ENCODE measurements around the gene POLG. TPM values are rescaled to one million over a fixed set of nuclear protein-coding genes. Genes with fewer than 3 reads are reported as not detected.

POLG gene
- total and polyA plus RNA-seq, 2 of the 13 experiments (the other 11 are each of a cell fraction or from before 2014, with no cell fraction given) = 26.6 to 35.5 TPM

GRCh38 chr15:89325039-89325803 lies 9.4 kb downstream of the POLG start (continued):
- TF ChIP-seq CREBL2 (CRISPR knock-in tag; IDR thresholded peaks at IDR 0.05; ENCODE audit: borderline replicate concordance) (no peak), CAMTA2 (CRISPR knock-in tag; IDR thresholded peaks at IDR 0.05; ENCODE audit: borderline replicate concordance) (no peak), RBFOX2 (IDR thresholded peaks at IDR 0.05; ENCODE audit: low read depth, low read length) (peak; percentile 41; the same call in 1 of the 2 replicates), SNAPC4 (CRISPR knock-in tag; IDR thresholded peaks at IDR 0.05) (no peak)

GRCh38 chr15:89323825-89324224 lies 10.8 kb downstream of the POLG start:
- 97% methylated on average over 5 of the region's 6 CpGs for WGBS (ENCODE audit: low lambda C conversion rate)
- H3K36me3 ChIP-seq (replicated peaks in 1 of 2; ENCODE audit: control insufficient read depth in 1 of 2, insufficient read depth in 2 of 2, low read length in 2 of 2) = peaks cover 60 to 95% of the 10 kb centered on the region in 2 experiments
- in situ Hi-C loops (cut with HindIII; ENCODE audit: extremely low pct_ligation_motif_present, low pct_unique_long_range_greater_than_20kb) (no loop called here), intact Hi-C loops (cut with micrococcal nuclease; ENCODE audit: unreplicated experiment) (no loop called here)
- peaks cover 2% of the 10 kb centered on the region for H3K79me2 ChIP-seq (ENCODE audit: insufficient read depth, low read length)
- ATAC-seq (no peak), DNase-seq (ENCODE audit: low spot score) (no peak), FAIRE-seq (no peak)
- H2AFZ ChIP-seq (ENCODE audit: low read length) = no peak overlapping the region
- no TSS peak for BruUV-seq (replicated peaks)
- H3K9me3 ChIP-seq (ENCODE audit: low read length) = no peaks in the 10 kb centered on the region
- TF ChIP-seq ZSCAN9 (CRISPR knock-in tag; IDR thresholded peaks at IDR 0.05; ENCODE audit: borderline replicate concordance) (no peak), POLR2G (IDR thresholded peaks at IDR 0.05; ENCODE audit: low read depth, low read length) (peak; percentile 9; the same call in 1 of the 2 replicates)
- H3K27me3 ChIP-seq (ENCODE audit: control insufficient read depth in 1 of 2, insufficient read depth in 2 of 2, low read length in 2 of 2) = no peaks in the 10 kb centered on the region; a peak in 1 of 5 replicates
- ChIA-PET POLR2A (interaction anchor here (2.9 kb wide), 1 partner anchor 11 kb away, joined by 9 read pairs; the partner anchor contains the start of gene POLG), CTCF (ENCODE audit: low intra/inter-chr PET ratio, low total read pairs) (no interaction called here)
- no peak overlapping the region for H3K4me2 ChIP-seq (ENCODE audit: low read depth, low read length)
- no peak overlapping the region for H3K9ac ChIP-seq (ENCODE audit: insufficient read depth, low read depth, low read length)
- H3K27ac ChIP-seq (ENCODE audit: extremely low read length, insufficient read depth, low read length) = no peak overlapping the region
- H3K4me3 ChIP-seq (replicated peaks in 1 of 3; ENCODE audit: insufficient read depth in 1 of 3, low read depth in 2 of 3, low read length in 3 of 3) = no peak overlapping the region
- peaks cover 25% of the 10 kb centered on the region for H3K4me1 ChIP-seq (ENCODE audit: insufficient read depth, low read length)
- H4K20me1 ChIP-seq (ENCODE audit: insufficient read depth, low read length) = peaks cover 3% of the 10 kb centered on the region

Data from HepG2 (cell line).